ENCODE results near the gene SLA2.
"Not testable (repeated sequence)": the region's sequence is repeated elsewhere in the genome, so short reads cannot be mapped to it uniquely, and the experiment has no call there.

Gene SLA2

GRCh38 chr20:36574366-36575135, 71.4 kb downstream of the SLA2 start:
- DNase-seq (ENCODE audit: low read depth in 4 of 4, low spot score in 1 of 4): peak in 2 of 4 experiments; percentile 39 to 46

- peak in 1 of 4 experiments; percentile 17 for DNase-seq (ENCODE audit: low read depth in 4 of 4, low spot score in 1 of 4)
Measured at GRCh38 chr20:36573798-36574365, 72.1 kb downstream of the SLA2 start.

- DNase-seq (ENCODE audit: low read depth in 4 of 4, low spot score in 1 of 4): peak; percentile 65 to 81 (median 79)
Measured at GRCh38 chr20:36573103-36573797, 72.7 kb downstream of the SLA2 start, which contains the start of gene TGIF2. TGIF2 (plus strand) TSS chr20:36573597; CDS start chr20:36578775, 5,178 bp downstream.

- DNase-seq (ENCODE audit: low read depth in 4 of 4, low spot score in 1 of 4): peak; percentile 36 to 64 (median 52)
Measured at GRCh38 chr20:36572701-36573102, 73.3 kb downstream of the SLA2 start.

GRCh38 chr20:36571564-36572504, 74.2 kb downstream of the SLA2 start:
- DNase-seq (ENCODE audit: low read depth in 4 of 4, low spot score in 1 of 4): no peak

- no peak for DNase-seq (ENCODE audit: low read depth in 4 of 4, low spot score in 1 of 4)
Measured at GRCh38 chr20:36569847-36570429, 76.1 kb downstream of the SLA2 start.

GRCh38 chr20:36565520-36565919, 80.5 kb downstream of the SLA2 start:
- no peak for DNase-seq (ENCODE audit: low read depth in 4 of 4, low spot score in 1 of 4)

- not testable (repeated sequence) for DNase-seq (ENCODE audit: low read depth in 4 of 4, low spot score in 1 of 4)
Measured at GRCh38 chr20:36564726-36565121, 81.3 kb downstream of the SLA2 start.

- DNase-seq (ENCODE audit: low read depth in 4 of 4, low spot score in 1 of 4): not testable (repeated sequence)
Measured at GRCh38 chr20:36564078-36564725, 81.8 kb downstream of the SLA2 start.

- DNase-seq (ENCODE audit: low read depth in 4 of 4, low spot score in 1 of 4): no peak
Measured at GRCh38 chr20:36563374-36563773, 82.6 kb downstream of the SLA2 start.

- no peak for DNase-seq (ENCODE audit: low read depth in 4 of 4, low spot score in 1 of 4)
Measured at GRCh38 chr20:36562724-36563123, 83.3 kb downstream of the SLA2 start.
